IMR-90 (cell line): ENCODE data around the gene NFIA. TPM values are rescaled to one million over a fixed set of nuclear protein-coding genes. Genes with fewer than 3 reads are reported as not detected.

ENCODE experiments used
- ATAC-seq: fragments of 200-7000 bp; cut with Tn5 transposase; 2 replicates; pipeline ENCODE4 v1.9.1; 2020; ENCODE audit warnings: low read depth, mild to moderate bottlenecking, moderate library complexity
- BruUV-seq: library from RNA; stranded (reverse); fragments of 400-500 nt; replicated peaks from 2 replicates; lab custom pipeline; 2021; lab: Mats Ljungman, UMichigan
- CTCF ChIA-PET: fragments of 300-600 bp; formaldehyde crosslinking; extraction: SDS; loops from one replicate; lab custom pipeline; 2021; ENCODE audit warnings: antibody characterized with exemption; lab: Yijun Ruan, JAX
- POLR2A ChIA-PET: fragments of 300-600 bp; sonication (Branson Sonifier 250); formaldehyde crosslinking; loops from one replicate; lab custom pipeline; 2022; ENCODE audit warnings: antibody characterized with exemption; ENCODE audit not compliant: unreplicated experiment; lab: Charles Lee
- DNase-seq: peaks from one replicate; pipeline ENCODE4 v3.0.0; 2013
- H2AFZ ChIP-seq: replicated peaks from 2 replicates; pipeline ENCODE3; 2013; ENCODE audit warnings: low read length, mild to moderate bottlenecking; ENCODE audit not compliant: poor library complexity
- H2AK5ac ChIP-seq: 2 replicates; pipeline ENCODE4 v1.6.1; 2013; ENCODE audit warnings: low read depth, low read length, inconsistent platforms
- H2AK9ac ChIP-seq: replicated peaks from 2 replicates; pipeline ENCODE3; 2013; ENCODE audit warnings: mild to moderate bottlenecking, low read depth, low read length, moderate library complexity; ENCODE audit not compliant: poor library complexity
- H2BK120ac ChIP-seq: 2 replicates; pipeline ENCODE4 v1.6.1; 2013; ENCODE audit warnings: low read depth, low read length, inconsistent platforms
- H2BK15ac ChIP-seq: 3 replicates; pipeline ENCODE4 v1.6.1; 2013; ENCODE audit warnings: low read depth, low read length, inconsistent platforms
- H2BK20ac ChIP-seq: 2 replicates; pipeline ENCODE4 v1.6.1; 2013; ENCODE audit warnings: low read depth, mild to moderate bottlenecking, inconsistent platforms, low read length, moderate library complexity
- H2BK5ac ChIP-seq: 2 replicates; pipeline ENCODE4 v1.6.1; 2013; ENCODE audit warnings: mild to moderate bottlenecking, low read depth, low read length, inconsistent platforms; ENCODE audit not compliant: poor library complexity, severe bottlenecking
- H3K14ac ChIP-seq: replicated peaks from 2 replicates; pipeline ENCODE4 v1.6.1; 2013; ENCODE audit warnings: low read depth, low read length, inconsistent platforms
- H3K18ac ChIP-seq: 2 replicates; pipeline ENCODE4 v1.6.1; 2013; ENCODE audit warnings: low read depth, low read length, control low read depth
- H3K23ac ChIP-seq: 2 replicates; pipeline ENCODE4 v1.6.1; 2013; ENCODE audit warnings: low read depth, low read length, inconsistent platforms
- H3K27ac ChIP-seq: 2 replicates; pipeline ENCODE4 v1.5.1; 2013; ENCODE audit warnings: mild to moderate bottlenecking, control low read depth, low read length; ENCODE audit not compliant: insufficient read depth
- H3K27me3 ChIP-seq: 2 replicates; pipeline ENCODE4 v1.6.1; 2013; ENCODE audit warnings: low read length; ENCODE audit not compliant: control insufficient read depth, insufficient read depth
- H3K36me3 ChIP-seq: 2 replicates; pipeline ENCODE4 v1.6.1; 2013; ENCODE audit warnings: low read length, mixed read lengths; ENCODE audit not compliant: control insufficient read depth, insufficient read depth
- H3K4ac ChIP-seq: 2 replicates; pipeline ENCODE4 v1.6.1; 2013; ENCODE audit warnings: low read depth, low read length, inconsistent platforms
- H3K4me1 ChIP-seq: 2 replicates; pipeline ENCODE4 v1.6.1; 2013; ENCODE audit warnings: low read length, mixed read lengths; ENCODE audit not compliant: control insufficient read depth, insufficient read depth
- H3K4me2 ChIP-seq: 2 replicates; pipeline ENCODE4 v1.6.1; 2013; ENCODE audit warnings: low read depth, mild to moderate bottlenecking, control low read depth, low read length, moderate library complexity
- H3K4me3 ChIP-seq: 2 replicates; pipeline ENCODE4 v1.5.1; 2013; ENCODE audit warnings: low read depth, mild to moderate bottlenecking, control low read depth, low read length, moderate library complexity; ENCODE audit not compliant: insufficient read depth
- H3K56ac ChIP-seq: 2 replicates; pipeline ENCODE4 v1.6.1; 2013; ENCODE audit warnings: low read length, inconsistent platforms; ENCODE audit not compliant: insufficient read depth; ENCODE audit errors: extremely low read depth
- H3K79me1 ChIP-seq, 2 experiments: 2 replicates each; pipeline ENCODE4 v1.6.1; 2013; ENCODE audit warnings: low read length in 2 of 2, inconsistent platforms in 1 of 2, low read depth in 1 of 2
- H3K9ac ChIP-seq: 2 replicates; pipeline ENCODE4 v1.6.1; 2013; ENCODE audit warnings: low read depth, low read length, control low read depth
- H3K9me1 ChIP-seq: 2 replicates; pipeline ENCODE4 v1.6.1; 2013; ENCODE audit warnings: low read length, inconsistent platforms; ENCODE audit not compliant: insufficient read depth
- H3K9me3 ChIP-seq: 2 replicates; pipeline ENCODE4 v1.6.1; 2013; ENCODE audit warnings: low read length; ENCODE audit not compliant: control insufficient read depth, insufficient read depth
- H4K20me1 ChIP-seq: 2 replicates; pipeline ENCODE4 v1.6.1; 2013; ENCODE audit warnings: low read length, inconsistent platforms; ENCODE audit not compliant: insufficient read depth
- H4K5ac ChIP-seq: 2 replicates; pipeline ENCODE4 v1.6.1; 2013; ENCODE audit warnings: mild to moderate bottlenecking, low read depth, low read length, control low read depth
- H4K8ac ChIP-seq, 2 experiments: 2 replicates each; pipeline ENCODE4 v1.6.1; 2013; ENCODE audit warnings: low read depth in 2 of 2, low read length in 2 of 2, control low read depth in 1 of 2, inconsistent platforms in 1 of 2
- H4K91ac ChIP-seq: 2 replicates; pipeline ENCODE4 v1.6.1; 2013; ENCODE audit warnings: low read depth, low read length, inconsistent platforms; ENCODE audit not compliant: insufficient read depth
- ELK1 ChIP-seq: fragments of 150-350 bp; IDR thresholded peaks from 2 replicates; pipeline ENCODE4 v1.6.1; 2016; ENCODE audit warnings: low read depth, mild to moderate bottlenecking, low read length, moderate library complexity, borderline replicate concordance
- FOS ChIP-seq: fragments of 150-350 bp; IDR thresholded peaks from 2 replicates; pipeline ENCODE4 v1.6.1; 2016; ENCODE audit warnings: low read depth, low read length
- MAFK ChIP-seq: IDR thresholded peaks from 2 replicates; pipeline ENCODE4 v1.6.1; 2012; ENCODE audit warnings: low read depth, low read length, improper control_type of control experiment
- MAZ ChIP-seq: IDR thresholded peaks from 2 replicates; pipeline ENCODE4 v1.6.1; 2012; ENCODE audit warnings: low read depth, mild to moderate bottlenecking, low read length, improper control_type of control experiment, moderate library complexity, borderline replicate concordance
- MXI1 ChIP-seq: IDR thresholded peaks from 2 replicates; pipeline ENCODE4 v1.6.1; 2012; ENCODE audit warnings: low read depth, mild to moderate bottlenecking, low read length, moderate library complexity, borderline replicate concordance
- POLR2A ChIP-seq: IDR thresholded peaks from 2 replicates; pipeline ENCODE4 v1.6.1; 2012; ENCODE audit warnings: mild to moderate bottlenecking, low read depth, low read length
- RAD21 ChIP-seq: IDR thresholded peaks from 2 replicates; pipeline ENCODE4 v1.6.1; 2012; ENCODE audit warnings: low read length, improper control_type of control experiment
- USF2 ChIP-seq: fragments of 150-350 bp; IDR thresholded peaks from 2 replicates; pipeline ENCODE4 v1.6.1; 2017; ENCODE audit warnings: mild to moderate bottlenecking, antibody characterized with exemption, low read length, low read depth
- WGBS, 2 experiments: methylation state at CpG; one replicate each; pipeline versions ENCODE4 v1.1.5 to v1.1.7; 2013; ENCODE audit warnings: missing lambda C conversion rate in 2 of 2; ENCODE audit not compliant: insufficient read length in 1 of 2; ENCODE audit errors: extremely low coverage in 2 of 2; 5-methylcytosine and 5-hydroxymethylcytosine counted together
- dilution Hi-C: fragments of 300-500 bp; cut with HindIII; formaldehyde crosslinking; loops from one replicate; pipeline ENCODE4 v1.14.3; 2018; ENCODE audit warnings: low sequenced_read_pairs; ENCODE audit not compliant: unreplicated experiment
- in situ Hi-C: fragments of 300-500 bp; cut with MboI; formaldehyde crosslinking; loops from 3 replicates; pipeline ENCODE4 v1.14.3; 2019; ENCODE audit warnings: low sequenced_read_pairs, inconsistent platforms, mixed read lengths
- intact Hi-C: fragments of 100-400 bp; cut with micrococcal nuclease; formaldehyde crosslinking; loops from 2 replicates; pipeline ENCODE4 v1.10.0; 2022
- polyA plus RNA-seq, 3 experiments: library from polyadenylated mRNA; depleted of rRNA; stranded (reverse); fragments of >200 nt; gene quantifications; 2 replicates each; pipeline ENCODE4 v1.2.3, GENCODE V29; 2012; ENCODE audit warnings: low replicate concordance in 1 of 3
- total RNA-seq: library from RNA; depleted of rRNA; stranded (reverse); fragments of >200 nt; gene quantifications from 2 replicates; pipeline ENCODE4 v1.2.3, GENCODE V29; 2012
- TF ChIP-seq, protein P1 (sequence below): conservative IDR thresholded peaks from 2 replicates; pipeline ENCODE4 v1.5.1; 2012; ENCODE audit warnings: mild to moderate bottlenecking, low read depth, low read length, improper control_type of control experiment

Gene NFIA
- total and polyA plus RNA-seq, 2 of the 4 experiments (the other 2 are of a cell fraction) = 1.6 to 2.2 TPM

DNA sequence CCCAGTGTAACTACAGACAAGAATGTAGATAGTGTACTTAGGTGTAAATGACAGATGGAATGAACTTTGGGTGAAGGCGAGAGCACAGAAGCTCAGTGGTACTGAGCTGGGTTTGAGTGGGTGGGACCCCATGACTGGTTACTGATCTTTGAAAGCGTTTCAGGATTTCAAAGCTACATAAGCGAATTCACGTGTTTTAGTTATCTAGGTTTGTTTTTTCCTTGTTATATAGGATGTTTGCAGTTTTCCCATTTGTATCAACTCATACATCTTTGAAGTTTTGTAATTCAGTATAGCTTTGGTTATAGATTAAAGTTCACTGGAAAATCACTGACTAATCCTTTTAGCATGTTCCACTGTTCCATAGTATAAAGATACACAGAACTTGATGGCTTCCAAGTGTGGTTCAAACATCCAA is 182.5 kb downstream of the NFIA start:
- no peaks in the 10 kb centered on the region for H4K20me1 ChIP-seq
- no peak overlapping the region for H3K9ac ChIP-seq
- TF ChIP-seq MAZ (no peak), RAD21 (no peak), POLR2A (no peak), MXI1 (no peak), MAFK (no peak), FOS (no peak), USF2 (no peak), ELK1 (no peak)
- TF ChIP-seq, protein P1, sequence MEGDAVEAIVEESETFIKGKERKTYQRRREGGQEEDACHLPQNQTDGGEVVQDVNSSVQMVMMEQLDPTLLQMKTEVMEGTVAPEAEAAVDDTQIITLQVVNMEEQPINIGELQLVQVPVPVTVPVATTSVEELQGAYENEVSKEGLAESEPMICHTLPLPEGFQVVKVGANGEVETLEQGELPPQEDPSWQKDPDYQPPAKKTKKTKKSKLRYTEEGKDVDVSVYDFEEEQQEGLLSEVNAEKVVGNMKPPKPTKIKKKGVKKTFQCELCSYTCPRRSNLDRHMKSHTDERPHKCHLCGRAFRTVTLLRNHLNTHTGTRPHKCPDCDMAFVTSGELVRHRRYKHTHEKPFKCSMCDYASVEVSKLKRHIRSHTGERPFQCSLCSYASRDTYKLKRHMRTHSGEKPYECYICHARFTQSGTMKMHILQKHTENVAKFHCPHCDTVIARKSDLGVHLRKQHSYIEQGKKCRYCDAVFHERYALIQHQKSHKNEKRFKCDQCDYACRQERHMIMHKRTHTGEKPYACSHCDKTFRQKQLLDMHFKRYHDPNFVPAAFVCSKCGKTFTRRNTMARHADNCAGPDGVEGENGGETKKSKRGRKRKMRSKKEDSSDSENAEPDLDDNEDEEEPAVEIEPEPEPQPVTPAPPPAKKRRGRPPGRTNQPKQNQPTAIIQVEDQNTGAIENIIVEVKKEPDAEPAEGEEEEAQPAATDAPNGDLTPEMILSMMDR = no peak
- no peaks in the 10 kb centered on the region for H3K9me1 ChIP-seq
- H3K18ac ChIP-seq = no peak overlapping the region
- no peak overlapping the region for H3K56ac ChIP-seq
- H3K4me3 ChIP-seq = no peak overlapping the region
- H3K36me3 ChIP-seq = no peaks in the 10 kb centered on the region
- H4K91ac ChIP-seq = no peak overlapping the region
- H3K4me2 ChIP-seq = no peak overlapping the region
- H2BK15ac ChIP-seq = no peak overlapping the region
- CTCF ChIA-PET = interaction anchor here (1.2 kb wide), 1 partner anchor 14 kb away, joined by 4 read pairs; no protein-coding TSS in a partner anchor
- WGBS, 2 experiments = 88% methylated on average over 1 of the region's 4 CpGs; no CpG with 5 or more reads in 1 of the 2 experiments
- intact Hi-C loops (no loop called here), dilution Hi-C loops (no loop called here), in situ Hi-C loops (no loop called here)
- no peak overlapping the region for H2BK120ac ChIP-seq
- no peak for ATAC-seq
- H3K27ac ChIP-seq = no peak overlapping the region
- H2AFZ ChIP-seq = no peak overlapping the region
- no peak overlapping the region for H2BK20ac ChIP-seq
- no peak overlapping the region for H3K4ac ChIP-seq
- H4K5ac ChIP-seq = no peak overlapping the region
- H2AK9ac ChIP-seq = no peak overlapping the region
- no peak overlapping the region for H4K8ac ChIP-seq
- H2BK5ac ChIP-seq = no peak overlapping the region
- H3K9me3 ChIP-seq = no peaks in the 10 kb centered on the region
- no peaks in the 10 kb centered on the region for H3K79me1 ChIP-seq
- no peak overlapping the region for H2AK5ac ChIP-seq
- H3K14ac ChIP-seq = no peak overlapping the region
- H3K4me1 ChIP-seq = no peaks in the 10 kb centered on the region
- H3K23ac ChIP-seq = no peak overlapping the region
- POLR2A ChIA-PET = interaction anchor here (1.0 kb wide), 1 partner anchor 57 kb away, joined by 3 read pairs; no protein-coding TSS in a partner anchor
- BruUV-seq = no TSS peak
- no peaks in the 10 kb centered on the region for H3K27me3 ChIP-seq
- no peak for DNase-seq
